GM21515 (cell line): ENCODE measurements around the gene EEFSEC.

ENCODE experiments used
- ATAC-seq: cut with Tn5 transposase; IDR thresholded peaks from one replicate; pipeline ENCODE4 v1.9.1; 2021; ENCODE audit not compliant: unreplicated experiment

EEFSEC gene

DNA sequence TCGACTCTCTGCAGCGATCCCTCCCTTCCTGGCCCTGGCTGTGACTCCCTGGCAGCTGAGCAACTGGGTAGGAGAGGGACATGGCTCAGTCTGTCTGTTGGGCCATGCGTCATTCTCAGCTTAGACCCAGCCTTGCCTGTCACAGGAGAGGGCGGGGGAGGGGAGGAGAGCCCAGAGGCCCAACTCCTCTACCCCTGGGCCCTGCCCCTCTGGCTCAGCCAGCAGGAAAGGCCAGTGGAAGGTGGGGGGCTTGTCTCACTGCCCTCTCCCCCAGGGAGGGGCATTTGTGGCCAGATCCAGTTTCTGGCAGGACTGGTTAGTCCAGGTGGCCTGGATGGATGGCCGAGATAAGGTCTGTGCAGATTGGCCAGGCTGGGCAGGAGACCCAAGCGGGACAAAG lies 281.8 kb downstream of the EEFSEC start:
- no peak for ATAC-seq

DNA sequence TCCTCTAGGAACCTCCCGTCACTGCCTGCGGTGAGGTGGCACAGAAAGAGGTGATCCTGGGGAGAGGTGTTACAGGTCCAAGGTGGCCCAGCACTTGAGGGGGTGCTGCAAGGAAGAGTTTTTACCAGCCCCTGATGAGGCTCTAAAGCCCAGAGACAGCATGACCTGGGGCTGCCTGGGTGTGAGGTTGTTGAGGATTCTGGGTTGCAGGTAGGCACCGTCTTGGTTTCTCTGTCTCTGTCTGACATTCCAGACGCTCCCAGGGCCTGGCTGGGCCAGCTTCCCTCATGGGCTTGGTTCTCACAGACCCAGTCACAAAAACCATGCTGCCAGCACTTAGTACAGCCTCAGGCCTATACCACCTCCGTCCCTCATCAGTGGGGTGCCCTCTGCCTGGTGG lies 282.3 kb downstream of the EEFSEC start:
- no peak for ATAC-seq

DNA sequence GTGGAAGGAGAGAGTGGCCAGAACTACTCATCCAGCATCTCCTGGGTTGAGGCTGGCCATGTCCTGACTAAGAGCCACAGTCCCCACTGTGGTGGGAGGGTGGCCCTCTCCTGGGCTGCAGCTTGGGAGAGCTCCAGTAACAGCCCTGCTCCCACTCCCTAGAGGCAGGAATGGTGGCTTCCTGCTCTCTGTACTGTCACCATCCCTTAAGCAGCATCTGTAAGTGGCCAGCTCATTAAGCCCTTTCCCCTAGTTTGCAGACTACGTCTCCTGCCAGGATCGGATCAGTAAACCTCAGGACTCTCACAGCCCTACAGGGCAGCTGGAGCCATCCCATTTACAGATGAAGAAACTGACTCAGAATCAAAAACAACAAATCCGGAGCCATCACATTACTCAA lies 282.9 kb downstream of the EEFSEC start:
- ATAC-seq: no peak

DNA sequence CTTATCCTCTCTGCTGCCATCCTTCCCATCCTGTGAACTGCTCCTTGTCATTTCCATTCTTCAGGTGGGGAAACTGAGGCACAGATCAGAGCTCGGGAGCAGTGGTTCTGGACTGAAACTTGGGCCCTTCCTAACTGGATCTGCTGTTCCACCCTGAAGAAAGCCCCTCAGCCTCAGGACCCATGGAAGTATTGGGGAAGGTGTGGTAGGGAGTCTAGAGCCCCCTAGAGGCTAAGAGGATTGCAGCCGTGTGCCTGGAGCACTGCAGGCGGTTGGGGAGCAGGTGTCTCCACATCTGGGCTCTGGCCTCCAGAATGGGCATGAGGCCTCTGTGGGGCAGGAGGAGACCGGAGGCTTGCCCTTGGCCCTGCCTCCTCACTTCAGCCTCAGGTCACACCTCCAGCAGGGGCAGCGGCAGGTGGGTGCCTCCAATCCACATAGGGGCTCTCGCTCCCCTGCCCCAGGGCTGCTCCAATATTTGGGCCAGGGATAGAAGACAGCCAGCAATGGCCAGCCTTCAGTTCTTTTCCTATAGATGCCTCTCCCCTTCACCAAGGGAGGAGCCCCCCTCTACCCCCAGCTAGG lies 285.3 kb downstream of the EEFSEC start:
- no peak for ATAC-seq

DNA sequence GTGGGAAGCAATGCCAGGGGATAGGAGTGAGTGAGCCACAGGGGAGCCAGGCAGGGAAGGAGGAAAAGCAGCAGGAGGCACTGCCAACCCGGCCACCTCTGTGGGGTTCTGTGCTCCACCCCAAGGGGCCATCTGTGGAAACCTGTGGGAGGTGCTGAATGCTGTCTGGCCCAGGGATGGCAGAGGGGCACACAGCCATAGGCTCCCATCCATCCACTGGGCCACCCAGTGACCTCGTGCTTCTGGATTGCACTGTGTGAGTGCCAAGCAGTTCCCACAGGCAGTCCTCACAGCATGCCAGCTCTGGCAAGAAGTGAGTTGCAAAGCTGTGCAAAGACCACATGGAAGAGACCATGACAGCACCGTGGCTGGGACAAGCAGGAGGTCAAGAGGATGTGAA lies 285.9 kb downstream of the EEFSEC start:
- ATAC-seq: no peak

DNA sequence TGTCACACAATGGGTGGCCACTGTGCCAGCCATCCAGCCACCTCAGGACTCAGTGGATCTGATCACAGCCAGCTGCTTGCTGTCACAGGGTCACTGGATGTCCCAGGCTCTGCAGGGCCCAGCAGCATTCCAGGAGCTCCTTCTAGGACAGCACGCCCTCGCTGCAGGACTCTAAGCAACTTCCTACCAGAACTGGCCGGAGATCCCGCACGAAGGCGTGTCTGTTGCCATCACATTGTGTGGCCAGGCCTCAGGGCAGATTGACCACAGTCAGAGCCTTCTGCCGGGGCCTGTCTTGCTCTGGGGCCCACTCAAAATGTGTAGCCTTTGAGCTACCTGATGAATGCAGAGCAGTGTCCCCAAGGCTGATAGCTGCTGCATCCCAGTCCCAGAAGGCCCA lies 288.8 kb downstream of the EEFSEC start:
- no peak for ATAC-seq

DNA sequence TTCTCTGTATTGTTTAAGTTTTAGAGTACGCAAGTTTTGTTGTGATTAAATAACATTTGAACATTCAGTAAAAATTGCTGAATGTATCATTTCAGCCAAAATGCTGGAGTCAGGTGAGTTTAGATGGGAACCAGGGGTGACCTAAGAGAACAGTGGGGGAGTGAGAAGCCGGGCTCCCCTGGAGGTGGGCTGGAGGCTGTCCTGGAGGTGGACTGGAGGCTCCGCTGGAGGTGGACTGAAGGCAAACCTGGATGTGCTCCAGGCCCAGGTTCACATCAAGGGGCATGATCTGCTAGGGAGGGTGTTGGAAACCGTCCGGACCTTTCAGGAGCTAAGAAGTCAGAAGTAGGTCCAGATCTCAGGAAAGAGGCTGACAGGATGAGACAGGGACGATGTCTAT lies 289.7 kb downstream of the EEFSEC start:
- no peak for ATAC-seq

DNA sequence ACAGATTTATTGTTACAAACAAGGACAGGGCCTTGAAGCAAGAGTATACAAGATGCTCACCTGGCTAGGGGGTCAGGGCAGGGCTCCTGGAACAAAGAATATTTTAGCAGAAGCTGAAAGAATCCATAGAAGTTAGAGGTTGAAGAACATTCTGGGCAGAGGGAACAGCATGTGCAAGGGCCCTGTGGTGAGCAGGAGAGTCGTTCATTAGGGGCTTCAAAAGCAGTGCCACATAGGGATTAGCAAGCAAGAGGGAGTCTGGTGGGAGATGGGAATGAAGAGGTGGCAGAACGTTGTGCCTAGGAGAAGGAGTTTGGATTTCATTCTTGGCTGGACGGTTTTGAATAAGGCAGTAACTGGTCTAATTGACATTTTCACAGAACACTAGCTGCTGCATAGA lies 290.5 kb downstream of the EEFSEC start:
- ATAC-seq: no peak

DNA sequence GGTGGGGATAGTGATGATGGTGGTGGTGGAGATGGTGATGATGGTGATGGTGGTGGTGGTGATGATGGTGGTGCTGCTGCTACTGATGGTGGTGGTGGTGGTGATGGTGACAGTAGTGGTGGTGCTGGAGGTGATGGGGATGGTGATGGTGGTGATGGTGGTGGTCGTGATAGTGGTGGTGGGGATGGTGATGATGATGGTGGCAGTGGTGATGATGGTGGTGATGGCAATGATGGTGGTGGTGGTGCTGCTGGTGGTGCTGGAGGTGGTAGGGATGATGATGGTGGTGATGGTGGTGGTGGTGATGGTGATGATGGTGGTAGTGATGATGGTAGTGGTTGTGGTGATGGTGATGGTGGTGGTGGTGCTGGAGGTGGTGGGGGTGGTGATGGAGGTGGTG lies 292.1 kb downstream of the EEFSEC start:
- ATAC-seq: no peak

DNA sequence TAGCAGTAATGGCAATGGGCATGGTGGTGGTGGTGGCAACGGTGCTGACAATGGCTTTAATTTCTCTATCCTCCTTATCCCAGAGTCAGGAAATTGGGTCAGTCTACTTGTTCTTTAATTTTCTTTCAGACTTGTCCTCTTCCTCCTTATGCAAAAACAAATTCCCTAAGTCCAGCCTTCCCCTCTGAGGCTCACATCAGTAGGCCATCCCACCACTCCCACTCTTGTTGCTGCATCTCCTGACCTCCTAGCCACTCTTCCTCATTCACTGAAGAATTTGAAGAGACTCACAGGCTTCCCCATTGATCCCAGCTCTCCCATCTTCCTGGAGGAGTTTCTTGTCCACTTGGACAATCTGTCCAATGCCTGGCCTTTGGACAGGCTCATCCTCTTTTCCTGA lies 293.5 kb downstream of the EEFSEC start:
- ATAC-seq: no peak

DNA sequence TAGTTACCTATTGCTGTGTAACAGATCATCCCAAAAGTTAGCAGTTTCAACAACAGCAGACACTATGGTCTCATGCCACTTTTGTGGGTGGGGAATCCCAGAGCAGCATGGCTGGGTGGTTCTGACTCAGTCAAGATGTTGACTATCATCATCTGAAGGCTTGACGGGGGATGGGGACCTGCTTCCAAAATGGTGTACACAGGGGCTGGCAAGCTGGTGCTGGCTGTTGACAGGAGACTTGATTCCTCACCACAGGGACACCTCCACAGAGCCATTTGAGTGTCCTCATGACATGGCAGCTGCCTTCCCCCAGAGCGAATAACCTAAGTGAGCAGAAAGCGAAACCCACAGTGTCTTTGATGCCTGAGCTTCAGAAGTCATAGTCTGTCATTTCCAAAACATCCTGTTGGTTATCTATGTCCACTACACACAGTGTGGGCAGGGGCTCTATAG lies 294.3 kb downstream of the EEFSEC start:
- no peak for ATAC-seq

DNA sequence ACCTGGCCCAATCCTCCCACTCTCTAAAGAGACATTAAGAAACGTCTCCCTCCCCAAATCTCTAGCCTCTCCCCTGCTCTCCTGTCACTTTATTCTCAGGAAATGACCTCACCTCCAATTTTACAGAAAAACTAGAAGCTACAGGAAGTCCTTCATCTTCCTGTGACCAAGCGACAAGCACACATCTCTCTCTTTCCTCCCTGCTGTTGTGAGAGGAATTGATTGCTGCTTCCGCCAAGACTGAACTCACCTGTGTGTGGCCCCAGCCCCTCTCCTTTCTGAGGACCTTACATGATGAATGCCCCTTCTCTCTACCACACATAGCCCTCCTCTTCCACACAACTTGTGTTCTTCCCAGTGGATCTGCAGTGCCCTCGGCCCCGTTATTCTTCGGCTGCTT lies 295.2 kb downstream of the EEFSEC start:
- ATAC-seq: no peak

DNA sequence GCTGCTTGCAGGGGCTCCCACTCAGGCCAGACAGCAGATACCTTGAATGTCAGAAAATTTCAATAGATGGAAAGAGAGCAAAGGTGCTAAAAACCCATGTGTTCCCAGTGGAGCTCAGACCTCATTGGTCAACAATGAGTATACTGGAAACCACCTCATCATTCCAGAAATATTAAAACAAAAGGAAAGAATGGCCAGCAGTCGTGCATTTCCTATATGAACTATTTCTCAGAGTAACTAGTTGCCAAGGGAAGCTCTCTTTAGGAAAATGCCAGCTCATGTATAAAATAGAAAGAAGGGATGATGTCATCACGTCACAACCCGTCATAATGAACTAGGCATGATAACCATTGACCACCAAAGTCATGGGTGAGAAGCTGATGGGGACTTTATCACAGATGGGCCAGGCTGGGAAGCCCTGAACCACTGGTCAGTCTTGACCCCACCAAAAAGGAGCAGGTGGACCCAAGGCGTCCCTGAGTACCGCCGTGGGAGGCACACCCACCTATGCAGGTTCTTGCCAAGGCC lies 295.9 kb downstream of the EEFSEC start:
- no peak for ATAC-seq

DNA sequence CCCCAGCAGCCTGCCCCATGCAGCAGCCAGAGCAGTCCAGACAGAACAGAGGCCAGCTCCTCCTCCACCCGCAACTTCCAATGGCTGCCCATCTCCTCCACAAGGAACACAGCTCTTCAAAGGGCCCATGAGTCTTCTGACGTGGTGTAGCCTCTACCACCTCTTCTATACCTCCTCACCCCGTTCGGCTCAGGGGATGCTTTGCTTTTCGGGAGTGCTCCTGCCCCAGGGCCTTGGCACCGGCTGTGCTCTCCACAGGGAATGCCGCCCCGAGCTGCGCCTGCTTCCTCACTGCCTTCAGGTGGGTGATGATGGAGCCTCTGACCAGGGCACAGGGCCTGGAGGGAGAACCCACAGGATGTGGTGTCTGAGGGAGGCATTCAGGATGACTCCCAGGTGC lies 298.8 kb downstream of the EEFSEC start:
- no peak for ATAC-seq

DNA sequence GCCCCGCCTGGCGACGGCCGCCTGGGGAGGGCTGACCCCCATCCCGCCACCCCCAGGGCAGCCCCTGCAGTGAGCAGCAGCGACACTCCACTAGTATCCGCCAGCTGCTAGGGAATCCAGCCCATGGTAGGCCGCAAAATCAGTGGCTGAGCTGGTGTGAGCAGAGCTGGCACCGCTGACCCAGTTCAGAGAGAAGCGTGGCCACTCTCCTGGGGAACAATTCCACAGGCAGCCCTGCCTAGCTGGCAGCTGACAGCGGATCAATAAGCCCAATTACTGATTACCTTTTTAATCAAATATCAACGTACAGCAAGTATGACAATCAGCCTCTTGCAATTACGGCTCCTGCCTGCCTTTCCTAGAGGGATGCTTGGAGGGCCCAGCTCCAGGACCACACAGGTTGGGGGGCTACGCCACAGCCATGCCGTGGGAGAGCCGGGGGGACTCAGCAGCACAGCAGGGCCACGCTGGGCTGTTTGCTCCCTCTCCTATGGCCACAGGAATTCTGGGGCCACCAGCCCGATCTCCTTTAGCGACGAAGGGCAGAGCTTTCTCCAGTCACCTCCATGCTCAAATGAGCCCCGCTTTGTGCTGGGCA lies 299.5 kb downstream of the EEFSEC start:
- no peak for ATAC-seq

DNA sequence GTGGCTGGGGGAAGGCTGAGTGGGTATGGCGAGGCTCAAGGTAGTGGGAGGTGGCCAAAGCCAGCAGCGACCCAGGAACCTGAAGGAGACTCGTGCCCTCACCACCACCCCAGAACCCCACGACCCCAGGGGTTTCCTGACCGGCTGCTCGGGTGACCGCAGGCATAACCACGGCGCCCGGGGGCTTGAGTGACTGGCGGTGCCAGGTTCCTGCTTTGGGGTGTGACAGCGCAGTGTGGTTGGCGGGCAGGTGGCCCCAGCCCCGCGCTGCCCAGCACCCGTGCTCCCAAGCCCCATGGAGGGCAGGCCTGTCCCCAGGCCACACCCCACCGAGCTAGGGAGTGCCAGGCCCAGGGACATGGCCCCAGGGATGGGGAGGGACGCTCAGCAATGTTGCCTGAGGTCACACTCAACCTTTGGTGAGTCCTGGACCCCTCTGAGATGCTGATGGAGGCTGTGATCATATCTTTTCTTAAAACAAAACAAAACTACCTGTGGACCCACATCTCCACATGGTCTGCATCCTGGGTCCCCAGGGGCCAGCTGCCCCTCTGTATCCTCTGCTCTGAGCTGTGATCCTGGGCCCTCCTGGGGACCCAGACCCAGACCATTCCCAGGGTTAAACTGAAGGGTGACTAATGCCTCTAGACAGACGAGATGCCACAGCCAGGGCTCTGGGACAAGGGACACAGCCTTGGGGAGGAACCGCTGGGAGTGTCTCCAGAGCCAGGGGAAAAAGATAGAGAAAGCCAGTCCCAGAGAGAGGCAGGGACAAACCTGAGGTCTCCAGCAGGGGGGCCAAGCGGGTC lies 300.4 kb downstream of the EEFSEC start:
- ATAC-seq: no peak

DNA sequence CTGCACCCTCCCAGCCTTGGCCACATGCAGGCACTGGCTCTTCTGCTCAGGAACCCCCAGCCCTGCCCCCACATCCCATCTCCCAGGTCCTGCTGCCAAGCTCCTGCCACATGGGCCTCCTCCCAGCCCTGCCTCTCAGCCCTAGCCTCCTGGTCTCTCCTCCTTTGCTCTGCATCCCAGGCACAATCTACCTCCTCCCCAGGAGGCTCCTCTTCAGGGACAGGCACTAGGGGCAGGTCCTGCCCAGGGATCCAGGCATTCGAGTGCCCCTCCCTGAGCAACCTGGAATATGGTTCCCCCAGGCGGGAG lies 301.0 kb downstream of the EEFSEC start:
- ATAC-seq: no peak

DNA sequence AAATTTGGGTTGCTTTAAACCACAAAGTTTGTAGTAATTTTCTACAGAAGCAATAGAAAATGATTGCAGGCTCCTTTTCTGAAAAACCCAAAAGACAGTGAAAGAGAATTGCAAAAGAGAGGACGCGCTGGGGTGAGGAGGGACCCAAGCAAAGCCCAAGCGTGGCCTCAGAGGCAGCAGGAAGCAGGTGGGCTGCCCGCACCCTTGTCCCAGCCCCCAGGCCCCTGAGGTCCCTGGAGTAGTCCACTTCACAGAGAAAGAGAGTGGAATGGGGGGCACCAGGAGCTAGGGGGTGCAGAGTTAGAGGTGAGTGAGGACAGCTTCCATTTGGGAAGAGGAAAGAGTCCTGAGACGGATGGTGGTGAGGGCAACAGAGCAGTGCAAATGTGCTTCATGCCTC lies 301.8 kb downstream of the EEFSEC start:
- no peak for ATAC-seq

DNA sequence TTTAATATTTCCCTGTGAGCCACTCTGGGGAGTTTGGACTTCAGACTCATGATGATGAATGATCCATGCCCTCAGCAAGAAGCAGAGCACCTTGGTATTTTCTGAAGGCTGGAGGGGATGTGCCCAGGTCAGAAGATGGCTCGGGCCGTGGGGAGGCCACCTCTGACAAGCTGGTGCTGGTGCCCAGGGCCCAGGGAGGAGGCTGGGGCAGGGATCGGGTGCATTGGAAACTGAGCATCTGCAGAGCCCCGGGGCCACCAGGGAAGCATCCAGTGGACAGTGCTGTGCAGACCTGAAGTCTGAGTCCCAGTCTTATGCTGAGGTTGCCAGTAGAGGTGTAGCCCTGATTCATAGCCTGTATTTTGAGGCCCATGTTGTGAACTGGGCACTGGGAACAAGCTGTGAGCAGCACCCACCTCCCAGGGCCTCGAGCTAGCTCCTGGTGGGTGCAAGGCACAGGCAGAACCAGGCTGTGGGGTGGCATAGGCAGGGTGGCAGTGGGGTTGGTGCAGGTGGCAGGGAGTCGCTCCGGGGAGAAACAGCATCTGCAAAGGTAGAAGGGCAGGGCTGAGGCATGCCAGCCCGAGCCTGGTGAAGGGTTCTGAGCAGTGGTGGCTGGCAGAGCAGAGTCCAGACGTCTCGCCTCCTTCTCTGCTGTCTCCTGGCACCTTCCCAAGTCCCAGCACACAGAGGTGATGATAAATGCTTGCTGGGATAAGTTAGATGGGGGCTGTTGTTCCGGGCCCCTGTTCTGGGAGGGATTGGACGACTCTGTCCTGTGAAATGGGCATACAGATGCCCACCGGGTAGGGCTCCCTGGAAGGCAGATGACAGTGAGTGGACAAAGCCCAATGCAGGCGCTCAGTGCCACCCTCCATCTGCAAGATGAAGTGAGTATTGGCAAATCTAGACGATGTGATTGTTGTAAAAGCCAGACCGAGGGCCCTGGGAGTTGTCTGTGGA lies 302.8 kb downstream of the EEFSEC start:
- ATAC-seq: no peak

DNA sequence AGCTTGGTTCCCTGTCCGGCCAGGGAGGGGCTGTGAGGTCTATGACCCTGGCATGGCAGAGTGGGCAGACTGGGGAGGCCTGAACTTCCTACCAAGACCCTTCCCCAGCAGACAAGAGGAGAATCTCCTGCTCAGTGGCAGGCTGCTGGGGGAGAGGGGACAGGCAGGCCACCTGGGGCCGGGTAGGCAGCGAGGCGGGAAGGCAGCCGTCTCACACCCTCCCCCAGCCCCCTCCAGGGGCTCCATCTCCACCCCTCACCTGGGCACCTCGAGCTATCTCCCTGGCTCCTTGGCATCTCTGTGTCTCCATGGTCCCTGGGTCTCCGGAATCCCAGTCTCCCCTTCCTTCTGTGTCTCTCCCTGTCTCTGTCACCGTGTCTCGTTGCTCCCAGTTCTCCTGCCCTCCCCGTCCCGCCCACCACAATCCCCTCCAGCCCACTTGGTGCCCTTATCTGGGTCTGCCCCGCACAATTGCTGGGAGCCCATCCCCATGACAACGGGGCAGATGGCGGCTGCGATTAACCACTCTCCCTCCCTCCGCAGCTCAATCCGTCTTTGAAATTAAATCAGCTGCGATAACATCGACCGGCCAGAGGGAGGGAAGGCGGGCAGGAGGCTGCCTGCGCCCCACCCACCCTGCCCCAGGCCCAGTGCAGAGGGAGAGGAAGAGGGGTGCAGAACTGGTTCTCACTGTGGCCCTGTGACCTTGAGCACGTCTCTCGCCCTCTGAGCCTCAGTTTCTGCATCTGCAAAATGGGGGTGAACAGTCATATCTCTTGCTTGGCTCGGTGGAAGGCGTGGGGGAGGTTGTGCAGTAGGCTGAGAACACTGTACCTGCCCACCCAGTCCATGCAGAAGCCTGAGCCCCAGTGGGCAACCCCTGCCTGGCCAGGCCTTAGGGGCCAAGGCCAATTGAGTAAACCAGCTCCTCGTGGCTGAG lies 303.8 kb downstream of the EEFSEC start:
- no peak for ATAC-seq
